ENCODE results near the gene AKIRIN2. TPM values are rescaled to one million over a fixed set of nuclear protein-coding genes. Genes with fewer than 3 reads are reported as not detected.
"Not testable (repeated sequence)": the region's sequence is repeated elsewhere in the genome, so short reads cannot be mapped to it uniquely, and the experiment has no call there.

AKIRIN2 gene
- polyA plus RNA-seq, 1 donor (not counting 4 experiments of a cell fraction or from before 2014, with no cell fraction given) = 24.6 TPM

DNA sequence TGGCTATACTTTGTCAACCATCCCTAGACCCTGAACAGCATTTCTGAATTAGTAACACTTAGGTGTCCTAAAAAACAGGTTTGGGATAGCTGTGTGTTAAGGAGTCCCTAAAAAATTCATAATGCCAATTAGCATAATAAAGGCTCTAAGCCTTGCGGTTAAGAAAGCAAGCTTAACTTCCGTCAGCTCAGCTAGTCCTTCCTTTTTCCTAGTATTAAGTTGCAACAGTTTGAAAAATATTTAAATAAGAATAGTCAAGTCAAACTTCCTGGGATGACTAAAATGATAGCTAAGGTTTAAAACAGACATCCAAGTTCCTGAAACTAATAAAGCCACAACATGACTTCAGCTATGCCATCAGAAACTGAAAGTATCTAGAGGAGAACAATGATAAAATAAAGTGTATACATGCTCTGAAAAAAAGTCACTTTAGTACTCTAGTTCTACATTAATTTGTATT, 3.5 kb downstream of the AKIRIN2 start:
- peak overlapping the region; percentile 89 to 91 (median 90) for H3K4me3 ChIP-seq (ENCODE audit: control insufficient read depth in 2 of 3, extremely low read depth in 1 of 3, insufficient read depth in 2 of 3, low read depth in 1 of 3, low read length in 3 of 3)
- H3K4me2 ChIP-seq (ENCODE audit: control insufficient read depth, extremely low read depth, insufficient read depth, low read depth, low read length) = peak overlapping the region; percentile 84
- no peaks in the 10 kb centered on the region for H3K9me3 ChIP-seq (ENCODE audit: control insufficient read depth, low read depth, low read length)
- peak overlapping the region; percentile 97 for H3K27ac ChIP-seq (ENCODE audit: control insufficient read depth, insufficient read depth, low read length)
- no peaks in the 10 kb centered on the region for H3K9me1 ChIP-seq (ENCODE audit: control insufficient read depth, extremely low read depth, insufficient read depth, low read length)
- FAIRE-seq (no peak), DNase-seq (ENCODE audit: low read depth, low spot score) (no peak)
- H3K36me3 ChIP-seq (ENCODE audit: control insufficient read depth in 2 of 2, extremely low read depth in 1 of 2, insufficient read depth in 2 of 2, low read length in 2 of 2) = peaks cover 3 to 5% of the 10 kb centered on the region in 2 experiments
- TF ChIP-seq EZH2 (IDR thresholded peaks at IDR 0.05; ENCODE audit: low read length) = no peak
- TF ChIP-seq, protein P1, sequence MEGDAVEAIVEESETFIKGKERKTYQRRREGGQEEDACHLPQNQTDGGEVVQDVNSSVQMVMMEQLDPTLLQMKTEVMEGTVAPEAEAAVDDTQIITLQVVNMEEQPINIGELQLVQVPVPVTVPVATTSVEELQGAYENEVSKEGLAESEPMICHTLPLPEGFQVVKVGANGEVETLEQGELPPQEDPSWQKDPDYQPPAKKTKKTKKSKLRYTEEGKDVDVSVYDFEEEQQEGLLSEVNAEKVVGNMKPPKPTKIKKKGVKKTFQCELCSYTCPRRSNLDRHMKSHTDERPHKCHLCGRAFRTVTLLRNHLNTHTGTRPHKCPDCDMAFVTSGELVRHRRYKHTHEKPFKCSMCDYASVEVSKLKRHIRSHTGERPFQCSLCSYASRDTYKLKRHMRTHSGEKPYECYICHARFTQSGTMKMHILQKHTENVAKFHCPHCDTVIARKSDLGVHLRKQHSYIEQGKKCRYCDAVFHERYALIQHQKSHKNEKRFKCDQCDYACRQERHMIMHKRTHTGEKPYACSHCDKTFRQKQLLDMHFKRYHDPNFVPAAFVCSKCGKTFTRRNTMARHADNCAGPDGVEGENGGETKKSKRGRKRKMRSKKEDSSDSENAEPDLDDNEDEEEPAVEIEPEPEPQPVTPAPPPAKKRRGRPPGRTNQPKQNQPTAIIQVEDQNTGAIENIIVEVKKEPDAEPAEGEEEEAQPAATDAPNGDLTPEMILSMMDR (optimal IDR thresholded peaks at IDR 0.05 in 1 of 3, IDR thresholded peaks at IDR 0.05 in 1 of 3, conservative IDR thresholded peaks at IDR 0.05 in 1 of 3; ENCODE audit: extremely low read depth in 1 of 3, insufficient read depth in 2 of 3, low read length in 3 of 3) = no peak
- no peaks in the 10 kb centered on the region for H3K27me3 ChIP-seq (ENCODE audit: control insufficient read depth, extremely low read depth, insufficient read depth, low read length)
- dilution Hi-C loops (cut with MboI; ENCODE audit: extremely low pct_ligation_motif_present, low sequenced_read_pairs) = no loop called here
- peaks cover 23% of the 10 kb centered on the region for H4K20me1 ChIP-seq (ENCODE audit: control insufficient read depth, extremely low read depth, insufficient read depth, low read length)
- peaks cover 9% of the 10 kb centered on the region for H3K4me1 ChIP-seq (ENCODE audit: control insufficient read depth, extremely low read depth, insufficient read depth, low read length)
- H2AFZ ChIP-seq (ENCODE audit: control insufficient read depth, low read length) = no peak overlapping the region
- peak overlapping the region; percentile 94 for H3K9ac ChIP-seq (ENCODE audit: control insufficient read depth, extremely low read depth, insufficient read depth, low read length)
- H3K79me2 ChIP-seq (ENCODE audit: control insufficient read depth, insufficient read depth, low read length) = peaks cover 84% of the 10 kb centered on the region

DNA sequence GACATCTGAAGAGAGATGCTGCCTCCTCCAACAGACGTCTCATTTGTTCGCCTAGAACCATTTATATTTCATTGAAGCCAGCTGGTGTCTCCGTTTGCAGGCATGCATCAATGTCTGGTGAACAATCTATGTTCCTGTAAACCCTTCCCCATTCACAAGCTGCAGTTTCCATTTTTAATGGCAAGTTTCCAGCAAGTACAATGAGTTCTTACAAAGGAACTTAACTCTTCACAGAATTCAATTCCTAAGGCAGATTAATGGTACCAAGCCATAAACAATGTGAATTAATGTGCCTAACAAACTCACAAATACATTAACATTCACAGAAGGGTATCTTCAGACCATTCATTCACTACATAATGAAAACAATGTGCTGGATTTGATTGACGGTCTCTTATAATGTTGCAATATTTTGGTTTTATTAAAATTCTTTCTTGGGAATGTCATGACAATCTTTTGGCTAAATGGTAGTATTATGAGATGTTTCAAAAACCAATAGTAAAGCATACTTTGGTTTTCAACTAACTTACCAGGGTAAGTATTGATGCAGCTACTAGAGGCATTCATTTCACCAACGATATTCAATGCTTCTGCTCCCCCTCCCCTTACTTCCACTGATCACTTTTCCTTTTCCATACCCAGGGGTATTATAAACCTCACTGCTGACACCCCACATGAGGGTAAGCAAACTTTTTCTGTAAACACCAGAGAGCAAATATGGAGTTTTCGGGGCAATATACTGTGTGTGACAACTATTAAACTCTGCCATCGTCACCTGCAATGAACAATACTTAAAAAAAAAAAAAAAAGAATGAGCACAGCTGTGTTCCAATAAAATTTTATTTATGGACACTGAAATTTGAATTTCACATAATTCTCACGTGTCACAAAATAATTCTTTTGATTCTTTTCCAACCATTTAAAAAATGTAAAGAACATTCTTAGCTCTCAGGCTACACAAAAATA, 4.2 kb downstream of the AKIRIN2 start:
- Histone ChIP-seq H4K20me1 (ENCODE audit: control insufficient read depth, extremely low read depth, insufficient read depth, low read length) (peaks cover 27% of the 10 kb centered on the region), H3K4me1 (ENCODE audit: control insufficient read depth, extremely low read depth, insufficient read depth, low read length) (peaks cover 9% of the 10 kb centered on the region), H3K36me3 (ENCODE audit: control insufficient read depth in 2 of 2, extremely low read depth in 1 of 2, insufficient read depth in 2 of 2, low read length in 2 of 2) (peaks cover 3 to 5% of the 10 kb centered on the region in 2 experiments), H3K9ac (ENCODE audit: control insufficient read depth, extremely low read depth, insufficient read depth, low read length) (no peak overlapping the region), H3K9me1 (ENCODE audit: control insufficient read depth, extremely low read depth, insufficient read depth, low read length) (no peaks in the 10 kb centered on the region), H3K79me2 (ENCODE audit: control insufficient read depth, insufficient read depth, low read length) (peaks cover 91% of the 10 kb centered on the region), H2AFZ (ENCODE audit: control insufficient read depth, low read length) (no peak overlapping the region), H3K9me3 (ENCODE audit: control insufficient read depth, low read depth, low read length) (no peaks in the 10 kb centered on the region), H3K27me3 (ENCODE audit: control insufficient read depth, extremely low read depth, insufficient read depth, low read length) (no peaks in the 10 kb centered on the region), H3K27ac (ENCODE audit: control insufficient read depth, insufficient read depth, low read length) (peak overlapping the region; percentile 97), H3K4me3 (ENCODE audit: control insufficient read depth in 2 of 3, extremely low read depth in 1 of 3, insufficient read depth in 2 of 3, low read depth in 1 of 3, low read length in 3 of 3) (peak overlapping the region; percentile 89 to 91 (median 90)), H3K4me2 (ENCODE audit: control insufficient read depth, extremely low read depth, insufficient read depth, low read depth, low read length) (peak overlapping the region; percentile 84)
- FAIRE-seq (no peak), DNase-seq (ENCODE audit: low read depth, low spot score) (no peak)
- dilution Hi-C loops (cut with MboI; ENCODE audit: extremely low pct_ligation_motif_present, low sequenced_read_pairs) = no loop called here
- no peak for TF ChIP-seq EZH2 (IDR thresholded peaks at IDR 0.05; ENCODE audit: low read length)
- TF ChIP-seq, protein P1 (optimal IDR thresholded peaks at IDR 0.05 in 1 of 3, IDR thresholded peaks at IDR 0.05 in 1 of 3, conservative IDR thresholded peaks at IDR 0.05 in 1 of 3; ENCODE audit: extremely low read depth in 1 of 3, insufficient read depth in 2 of 3, low read length in 3 of 3) = no peak

DNA sequence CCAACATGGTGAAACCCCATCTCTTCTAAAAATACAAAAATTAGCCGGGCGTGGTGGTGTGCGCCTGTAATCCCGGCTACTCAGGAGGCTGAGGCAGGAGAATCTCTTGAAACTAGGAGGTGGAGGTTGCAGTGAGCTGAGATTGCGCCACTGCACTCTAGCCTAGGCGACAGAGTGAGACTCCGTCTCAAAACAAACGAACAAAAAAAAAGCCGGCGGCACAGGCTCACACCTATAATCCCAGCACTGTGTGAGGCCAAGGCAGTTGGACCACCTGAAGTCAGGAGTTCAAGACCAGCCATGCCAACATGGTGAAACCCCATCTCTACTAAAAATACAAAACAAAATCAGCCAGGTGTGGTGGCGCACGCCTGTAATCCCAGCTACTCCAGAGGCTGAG, 5.2 kb downstream of the AKIRIN2 start:
- H3K9ac ChIP-seq (ENCODE audit: control insufficient read depth, extremely low read depth, insufficient read depth, low read length); H3K9me3 ChIP-seq (ENCODE audit: control insufficient read depth, low read depth, low read length); H3K27me3 ChIP-seq (ENCODE audit: control insufficient read depth, extremely low read depth, insufficient read depth, low read length); H3K9me1 ChIP-seq (ENCODE audit: control insufficient read depth, extremely low read depth, insufficient read depth, low read length); DNase-seq (ENCODE audit: low read depth, low spot score); FAIRE-seq; H3K4me2 ChIP-seq (ENCODE audit: control insufficient read depth, extremely low read depth, insufficient read depth, low read depth, low read length); H3K27ac ChIP-seq (ENCODE audit: control insufficient read depth, insufficient read depth, low read length); H3K4me3 ChIP-seq (ENCODE audit: control insufficient read depth in 2 of 3, extremely low read depth in 1 of 3, insufficient read depth in 2 of 3, low read depth in 1 of 3, low read length in 3 of 3); dilution Hi-C loops (cut with MboI; ENCODE audit: extremely low pct_ligation_motif_present, low sequenced_read_pairs); H3K4me1 ChIP-seq (ENCODE audit: control insufficient read depth, extremely low read depth, insufficient read depth, low read length); H2AFZ ChIP-seq (ENCODE audit: control insufficient read depth, low read length); H3K36me3 ChIP-seq (ENCODE audit: control insufficient read depth in 2 of 2, extremely low read depth in 1 of 2, insufficient read depth in 2 of 2, low read length in 2 of 2): not testable (repeated sequence)
- Histone ChIP-seq H4K20me1 (ENCODE audit: control insufficient read depth, extremely low read depth, insufficient read depth, low read length) (peaks cover 27% of the 10 kb centered on the region), H3K79me2 (ENCODE audit: control insufficient read depth, insufficient read depth, low read length) (peaks cover 99% of the 10 kb centered on the region)

All from keratinocyte (primary cell).